Epithelial cell of prostate (primary cell): ENCODE measurements around the gene PPP2R3A.
A peak's percentile ranks its signal among the peaks of the same experiment; 100 is the strongest.

Experiments used
- DNase-seq: peaks from one replicate; pipeline ENCODE4 v3.0.0-alpha.2; 2011; ENCODE audit warnings: low read depth, low spot score
- H3K27ac ChIP-seq: fragments of 450-650 bp; 2 replicates; pipeline ENCODE4 v1.5.1; 2017; ENCODE audit warnings: mild to moderate bottlenecking

Gene PPP2R3A

DNA sequence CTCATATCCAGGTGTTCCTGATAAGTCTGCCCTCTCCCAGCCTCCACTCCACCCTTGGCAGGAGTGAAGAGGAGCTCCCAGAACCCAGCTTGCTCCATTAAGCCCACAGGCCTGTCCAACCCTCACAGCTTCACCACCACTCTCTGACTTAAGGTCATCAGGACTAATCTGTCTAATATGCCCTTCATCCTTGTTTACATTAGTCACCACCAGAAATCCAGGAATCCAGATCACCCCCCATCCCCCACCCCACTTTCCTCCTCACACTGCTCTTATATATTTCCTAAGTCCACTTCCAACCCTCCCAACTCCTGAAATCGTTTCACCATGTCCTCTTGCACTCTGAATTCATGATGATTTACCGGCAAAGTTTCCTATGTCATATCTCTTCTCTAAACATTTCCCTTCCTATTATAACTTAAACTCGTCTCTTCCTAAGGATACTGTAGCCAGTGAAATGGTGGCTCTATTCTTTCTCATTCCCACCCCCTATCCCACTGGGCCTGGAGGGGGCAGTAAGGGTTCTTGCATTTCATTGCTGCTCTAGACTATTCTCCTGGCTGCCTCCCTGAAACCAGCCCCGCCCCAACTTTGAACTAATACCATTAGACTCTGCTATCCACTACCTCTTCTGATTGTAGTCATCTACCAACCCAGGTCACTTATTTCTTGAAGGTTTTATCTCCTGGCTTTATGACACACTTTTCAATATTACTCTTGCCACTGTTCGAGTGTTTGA, 43.4 kb downstream of the PPP2R3A start:
- no peak overlapping the region for H3K27ac ChIP-seq
- no peak for DNase-seq

DNA sequence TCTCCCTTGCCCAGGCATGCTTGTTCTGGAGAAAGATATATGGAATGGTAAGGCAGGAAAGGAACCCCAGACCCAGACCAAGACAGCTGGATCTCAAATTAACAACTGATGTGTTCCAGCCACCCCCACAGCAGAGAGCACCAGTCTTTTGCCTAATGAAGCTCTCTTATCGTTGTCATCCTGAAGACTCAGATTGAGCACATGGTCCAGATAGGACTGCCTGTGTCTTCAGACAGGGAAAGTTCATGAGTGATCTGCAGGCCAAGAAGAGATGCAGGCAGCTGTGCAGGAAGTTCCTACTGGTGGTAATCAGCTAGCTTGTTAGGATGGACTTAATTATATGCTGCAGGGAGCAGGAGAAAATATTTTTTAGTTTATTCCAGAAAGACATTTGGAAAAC, 53.3 kb downstream of the PPP2R3A start:
- no peak for DNase-seq
- no peak overlapping the region for H3K27ac ChIP-seq

DNA sequence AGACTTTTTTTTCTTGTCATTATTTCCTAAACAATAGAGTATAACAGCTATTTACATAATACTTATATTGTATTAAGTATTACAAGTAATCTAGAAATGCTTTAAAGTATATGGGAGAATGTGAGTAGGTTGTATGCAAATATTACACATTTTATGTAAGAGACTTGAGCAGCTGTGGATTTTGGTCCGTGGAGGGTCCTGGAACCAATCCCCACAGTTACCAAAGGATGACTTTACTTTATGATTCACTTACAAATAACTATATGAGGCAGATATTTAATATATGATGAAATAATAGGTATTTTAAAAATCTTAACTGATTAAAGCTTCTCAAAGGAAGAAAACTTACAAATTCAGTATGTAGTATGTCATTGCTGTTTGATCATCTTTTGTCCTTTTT, 56.3 kb downstream of the PPP2R3A start:
- DNase-seq: no peak
- peak overlapping the region; percentile 0 for H3K27ac ChIP-seq

DNA sequence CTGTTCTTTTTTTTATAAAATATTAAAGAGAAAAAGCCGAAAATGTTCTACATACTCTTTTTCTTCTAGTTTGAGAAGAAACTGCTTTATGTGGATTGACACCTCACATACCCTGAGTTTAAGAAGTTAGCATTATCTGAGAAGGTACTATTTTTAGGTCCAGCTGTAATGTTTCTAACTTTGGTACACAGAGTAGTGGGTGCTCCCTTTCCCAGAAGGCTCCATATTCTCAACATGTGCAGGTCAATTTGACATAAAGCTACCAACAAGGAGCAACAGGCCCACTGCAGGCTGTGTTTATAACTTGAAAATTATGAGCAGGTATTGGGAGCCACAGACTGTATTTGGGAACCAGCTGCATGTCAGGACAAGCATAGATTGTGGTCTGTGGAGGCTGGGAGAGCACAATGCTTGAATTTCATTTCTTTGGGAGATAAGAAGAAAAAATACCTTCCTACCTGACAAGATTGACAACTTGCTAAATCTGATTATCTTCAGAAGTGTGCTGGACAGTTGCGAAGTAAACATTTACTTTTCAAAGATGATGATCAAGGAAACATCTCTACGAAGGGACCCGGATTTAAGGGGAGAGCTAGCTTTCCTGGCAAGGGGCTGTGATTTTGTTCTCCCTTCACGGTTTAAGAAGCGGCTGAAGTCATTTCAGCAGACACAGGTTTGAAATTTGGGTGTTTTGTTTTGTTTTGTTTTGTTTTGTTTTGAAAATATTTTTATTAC, 57.2 kb downstream of the PPP2R3A start:
- DNase-seq: peak; percentile 6
- H3K27ac ChIP-seq: peak overlapping the region; percentile 0

DNA sequence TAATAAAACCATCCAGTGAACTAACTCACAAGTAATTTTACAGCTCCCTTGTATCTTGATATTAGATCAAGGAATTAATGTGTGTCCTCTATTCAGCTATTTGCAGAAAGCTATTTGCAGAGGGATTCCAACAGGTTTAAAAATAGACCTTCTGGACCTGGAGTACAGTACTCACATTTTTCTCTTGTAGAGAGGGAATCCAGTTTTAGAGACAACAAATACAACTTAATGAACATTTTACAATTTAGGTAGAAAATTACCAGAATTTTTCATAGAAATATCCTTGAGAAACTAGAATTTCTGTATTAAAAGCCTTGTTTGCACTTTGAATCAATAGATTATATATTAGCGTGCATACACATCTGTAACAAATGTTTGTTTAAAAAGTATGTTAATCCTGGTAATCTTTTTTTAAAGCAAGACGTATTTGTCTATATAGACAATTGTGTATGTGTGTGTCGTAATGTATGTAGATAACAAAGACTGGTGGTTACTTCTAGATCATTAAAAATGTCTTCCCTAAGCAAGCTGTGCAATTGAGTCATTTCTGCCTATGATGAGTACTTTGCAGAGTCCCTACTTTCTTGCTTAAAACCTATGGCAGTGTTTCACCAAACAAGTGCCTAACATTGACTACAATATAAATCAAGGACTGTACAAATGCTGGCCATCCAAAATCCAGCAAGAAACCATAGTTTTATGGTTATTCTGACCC, 57.9 kb downstream of the PPP2R3A start:
- no peak for DNase-seq
- no peak overlapping the region for H3K27ac ChIP-seq

DNA sequence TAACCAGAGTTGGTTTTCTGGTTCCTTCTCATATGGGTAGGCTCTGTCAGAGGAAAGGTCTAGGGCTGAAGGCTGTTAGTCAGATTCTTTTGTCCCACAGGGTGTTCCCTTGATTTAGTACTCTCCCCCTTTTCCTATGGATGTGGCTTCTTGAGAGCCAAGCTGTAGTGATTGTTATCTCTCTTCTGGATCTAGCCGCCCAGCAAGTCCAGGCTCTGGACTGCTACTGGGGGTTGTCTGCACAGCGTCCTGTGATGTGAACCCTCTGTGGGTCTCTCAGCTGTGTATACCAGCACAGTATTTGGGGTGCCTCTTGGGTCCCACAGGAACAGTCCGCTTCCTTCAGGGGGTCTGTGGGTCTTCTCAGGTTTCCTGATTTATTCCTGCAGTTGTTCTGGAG, 70.8 kb downstream of the PPP2R3A start:
- H3K27ac ChIP-seq: no peak overlapping the region
- no peak for DNase-seq

DNA sequence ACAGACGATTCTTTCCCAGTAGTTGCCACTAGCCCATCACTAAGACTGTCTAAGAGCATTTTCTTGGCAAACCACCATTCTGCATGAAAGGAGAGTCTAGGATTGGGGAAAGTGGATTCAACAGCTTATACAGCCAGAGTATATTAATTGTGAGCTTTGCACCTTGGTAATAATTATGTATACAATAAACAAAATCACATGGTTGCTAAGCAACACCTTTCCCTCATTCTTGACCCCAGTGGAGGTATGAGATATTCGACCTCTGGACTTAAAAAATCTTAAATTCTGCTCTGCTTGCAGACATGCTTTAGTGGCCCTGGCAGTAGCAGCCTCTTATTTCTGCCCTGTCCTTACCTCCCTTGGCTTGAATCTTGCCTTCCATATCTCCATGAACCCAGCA, 73.1 kb downstream of the PPP2R3A start:
- no peak overlapping the region for H3K27ac ChIP-seq
- no peak for DNase-seq

DNA sequence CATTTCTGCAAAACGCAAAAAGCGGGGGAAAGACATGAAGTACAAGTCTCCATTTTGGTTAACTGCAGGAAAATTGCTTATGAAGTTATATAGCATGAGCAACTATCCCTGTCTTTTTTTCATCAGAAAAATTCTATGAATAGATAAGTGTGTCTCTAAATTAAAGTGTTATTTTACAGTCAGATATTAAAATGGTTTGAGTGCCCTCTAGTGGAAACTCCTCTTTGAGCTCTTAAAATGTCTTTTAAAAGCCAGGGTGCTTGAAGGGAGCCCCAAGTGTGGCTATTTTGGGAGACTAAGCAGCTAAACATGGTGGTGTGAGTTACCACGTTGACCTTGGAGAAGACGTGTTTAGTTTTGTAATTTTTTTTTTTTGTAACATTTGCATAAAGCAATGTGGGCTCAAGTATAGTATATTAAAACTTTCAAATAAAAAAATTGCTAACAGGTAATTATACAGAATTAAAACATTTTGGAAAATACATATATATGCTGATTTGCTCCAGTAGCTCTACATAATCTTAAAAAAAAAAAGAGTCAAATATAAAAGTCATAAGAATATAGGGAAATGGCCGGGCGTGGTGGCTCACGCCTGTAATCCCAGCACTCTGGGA, 77.2 kb downstream of the PPP2R3A start:
- no peak for DNase-seq

DNA sequence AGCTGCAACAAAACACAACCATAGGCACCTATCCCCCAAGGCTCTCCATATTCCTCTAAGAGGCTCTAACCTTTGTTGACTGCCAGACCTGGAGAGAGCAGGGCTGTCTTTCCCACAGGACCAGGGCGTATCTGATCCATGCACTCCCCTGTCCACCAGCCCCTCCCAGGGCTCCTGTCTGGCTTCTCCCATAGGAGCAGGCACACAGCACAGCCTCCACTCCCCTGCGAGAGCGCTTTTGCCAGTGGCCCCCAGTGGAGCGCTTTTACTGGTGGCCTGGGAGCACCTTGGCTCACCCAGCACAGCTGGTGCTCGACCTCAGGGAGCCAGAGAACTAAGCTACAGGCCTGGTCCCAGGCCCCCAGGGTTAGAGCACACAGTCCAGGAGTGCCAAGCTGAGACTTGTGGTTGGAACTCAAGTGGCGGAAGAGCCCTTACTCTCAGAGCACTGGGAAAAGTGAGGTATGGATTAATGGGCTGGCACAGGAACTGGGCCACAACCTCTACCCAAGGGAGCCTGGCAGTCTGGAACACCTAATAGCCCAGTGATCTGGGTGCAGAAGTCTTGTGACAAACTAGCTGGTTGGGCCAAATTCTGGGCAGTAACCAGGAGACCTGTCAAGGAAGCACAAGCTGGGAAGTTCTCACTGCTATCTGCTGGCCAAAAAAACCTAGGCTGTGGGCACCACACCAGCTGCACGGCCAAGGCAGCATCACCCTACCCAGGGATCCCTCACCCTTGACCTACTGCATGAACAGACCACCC, 79.6 kb downstream of the PPP2R3A start:
- no peak for DNase-seq
- H3K27ac ChIP-seq: no peak overlapping the region

More for the DNA sequence above, 77.2 kb downstream of the PPP2R3A start:
- H3K27ac ChIP-seq: no peak overlapping the region

DNA sequence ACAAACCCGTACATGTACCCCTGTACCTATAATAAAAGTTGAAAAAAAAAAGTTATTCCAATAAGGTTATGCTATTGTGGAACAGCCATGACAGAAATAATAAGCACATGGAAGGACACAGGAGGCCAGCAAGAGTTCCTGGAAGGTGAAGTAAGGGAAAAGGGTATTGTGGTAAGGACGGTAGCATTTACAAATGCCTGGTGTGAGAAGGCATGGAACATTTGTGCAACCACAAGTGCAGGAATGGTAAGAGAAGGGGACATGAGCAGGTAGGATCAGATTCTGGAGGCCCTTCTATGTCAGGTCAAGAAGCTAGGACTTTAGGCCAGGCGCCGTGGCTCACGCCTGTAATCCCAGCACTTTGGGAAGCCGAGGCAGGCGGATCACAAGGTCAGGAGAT, 82.5 kb downstream of the PPP2R3A start:
- DNase-seq: no peak
- no peak overlapping the region for H3K27ac ChIP-seq

DNA sequence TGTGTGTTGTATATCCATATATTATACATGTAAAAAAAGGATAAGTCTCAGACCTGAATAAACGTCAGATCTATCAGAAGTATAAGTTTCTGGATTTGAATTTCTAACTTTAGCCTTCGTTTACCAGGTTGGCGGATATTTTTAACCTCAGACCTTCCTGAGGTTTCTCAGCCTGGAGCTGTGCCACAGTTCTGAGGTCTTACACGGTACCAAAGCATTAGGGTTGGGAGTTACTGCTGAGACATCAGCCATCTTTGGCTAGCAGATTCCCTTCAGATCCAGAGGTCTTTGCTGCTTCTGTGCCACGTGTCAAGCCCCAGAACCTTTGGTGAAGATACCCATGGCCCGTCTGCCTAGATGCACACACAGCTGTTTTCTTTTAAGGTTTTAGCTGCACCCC, 84.7 kb downstream of the PPP2R3A start:
- H3K27ac ChIP-seq: no peak overlapping the region
- no peak for DNase-seq

DNA sequence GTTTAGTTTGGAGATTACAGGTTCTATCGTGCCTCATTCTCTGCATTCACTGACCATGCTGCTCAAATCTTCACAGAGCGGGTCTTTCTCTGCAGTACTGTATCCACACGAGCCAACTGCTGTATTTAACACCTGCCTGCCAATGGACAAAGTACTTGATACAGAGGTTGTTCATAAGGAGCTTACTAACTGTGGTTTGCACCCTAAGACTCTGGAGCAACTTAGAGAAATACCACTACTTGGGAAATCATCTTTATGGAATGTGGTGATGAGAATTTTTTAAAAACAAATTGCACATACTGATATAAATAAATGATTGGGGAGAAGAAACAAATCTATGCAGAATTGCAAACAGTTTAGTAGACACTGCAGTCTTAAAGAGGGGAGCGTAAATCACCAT, 90.0 kb downstream of the PPP2R3A start:
- DNase-seq: no peak
- no peak overlapping the region for H3K27ac ChIP-seq

DNA sequence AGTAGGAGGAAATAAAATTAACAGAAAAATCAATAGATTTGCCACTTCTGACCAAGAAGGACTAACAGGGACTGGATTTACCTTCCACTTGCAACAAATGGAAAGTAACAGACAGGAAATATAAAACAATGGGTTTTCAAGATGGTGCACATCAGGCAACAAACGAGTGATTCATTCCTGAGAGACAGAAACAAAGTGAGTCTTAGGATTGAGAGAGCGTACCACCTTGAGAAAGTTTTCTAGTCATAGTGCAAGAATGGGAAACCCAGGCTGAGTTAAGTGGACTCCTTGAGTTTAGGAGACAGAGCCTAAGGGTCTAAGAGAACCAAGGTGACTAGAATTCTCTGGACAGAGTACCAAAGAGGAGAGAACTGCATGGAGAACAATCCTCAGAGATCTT, 101.7 kb downstream of the PPP2R3A start:
- no peak overlapping the region for H3K27ac ChIP-seq
- no peak for DNase-seq

DNA sequence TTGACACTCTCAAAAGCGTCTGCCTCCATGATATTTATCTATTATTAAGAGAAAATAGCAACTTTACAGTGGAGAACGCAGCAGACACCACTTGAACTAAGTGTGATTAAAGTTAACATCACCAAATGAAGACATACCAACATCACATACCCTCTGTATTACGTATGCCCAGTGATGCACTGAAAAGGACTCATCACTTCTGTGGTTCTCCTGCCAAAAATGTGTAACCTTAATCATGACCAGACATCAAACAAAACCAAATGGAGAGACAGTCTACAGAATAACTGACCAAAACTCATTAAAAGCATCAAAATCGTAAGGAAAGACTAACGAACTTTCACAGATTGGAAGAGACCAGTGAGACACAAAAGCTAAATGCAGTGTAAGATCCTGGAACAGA, 103.2 kb downstream of the PPP2R3A start:
- no peak for DNase-seq
- H3K27ac ChIP-seq: no peak overlapping the region

DNA sequence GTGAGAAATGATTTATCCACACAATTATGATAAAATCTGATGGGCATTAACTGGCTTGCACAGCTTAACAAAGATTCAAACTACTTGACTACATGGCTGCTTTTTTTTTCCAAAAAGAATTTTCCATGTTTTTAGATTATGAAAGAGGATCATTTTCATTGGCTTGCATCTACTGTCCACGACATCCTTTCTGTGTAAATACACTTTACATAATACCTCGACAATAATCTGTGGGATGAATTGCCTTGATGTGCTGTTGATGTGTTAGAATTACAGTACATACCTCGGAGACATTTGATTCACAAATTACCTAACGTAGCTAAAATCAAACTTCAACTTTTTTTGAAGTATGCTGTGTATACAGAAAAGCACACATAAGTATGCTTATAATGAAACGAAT, 104.4 kb downstream of the PPP2R3A start:
- peak overlapping the region; percentile 55 for H3K27ac ChIP-seq
- DNase-seq: no peak

DNA sequence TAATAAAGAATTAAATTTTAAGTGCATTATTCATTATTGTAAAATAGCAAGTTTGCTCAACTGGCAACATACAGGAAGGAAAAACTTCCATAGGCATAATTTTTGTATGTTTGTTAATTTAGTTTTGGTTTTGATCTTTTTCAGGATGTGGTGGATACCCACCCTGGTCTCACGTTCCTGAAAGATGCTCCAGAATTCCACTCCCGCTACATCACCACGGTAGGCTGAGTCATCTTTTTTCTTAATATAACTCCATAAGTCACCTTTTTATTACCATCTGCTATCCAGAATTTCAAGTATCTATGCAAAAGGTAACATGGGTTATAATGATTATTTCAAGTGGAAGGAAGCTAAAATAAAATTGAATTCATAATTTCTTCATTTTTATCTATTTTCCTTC, 104.8 kb downstream of the PPP2R3A start:
- peak overlapping the region; percentile 55 for H3K27ac ChIP-seq
- peak; percentile 12 for DNase-seq

DNA sequence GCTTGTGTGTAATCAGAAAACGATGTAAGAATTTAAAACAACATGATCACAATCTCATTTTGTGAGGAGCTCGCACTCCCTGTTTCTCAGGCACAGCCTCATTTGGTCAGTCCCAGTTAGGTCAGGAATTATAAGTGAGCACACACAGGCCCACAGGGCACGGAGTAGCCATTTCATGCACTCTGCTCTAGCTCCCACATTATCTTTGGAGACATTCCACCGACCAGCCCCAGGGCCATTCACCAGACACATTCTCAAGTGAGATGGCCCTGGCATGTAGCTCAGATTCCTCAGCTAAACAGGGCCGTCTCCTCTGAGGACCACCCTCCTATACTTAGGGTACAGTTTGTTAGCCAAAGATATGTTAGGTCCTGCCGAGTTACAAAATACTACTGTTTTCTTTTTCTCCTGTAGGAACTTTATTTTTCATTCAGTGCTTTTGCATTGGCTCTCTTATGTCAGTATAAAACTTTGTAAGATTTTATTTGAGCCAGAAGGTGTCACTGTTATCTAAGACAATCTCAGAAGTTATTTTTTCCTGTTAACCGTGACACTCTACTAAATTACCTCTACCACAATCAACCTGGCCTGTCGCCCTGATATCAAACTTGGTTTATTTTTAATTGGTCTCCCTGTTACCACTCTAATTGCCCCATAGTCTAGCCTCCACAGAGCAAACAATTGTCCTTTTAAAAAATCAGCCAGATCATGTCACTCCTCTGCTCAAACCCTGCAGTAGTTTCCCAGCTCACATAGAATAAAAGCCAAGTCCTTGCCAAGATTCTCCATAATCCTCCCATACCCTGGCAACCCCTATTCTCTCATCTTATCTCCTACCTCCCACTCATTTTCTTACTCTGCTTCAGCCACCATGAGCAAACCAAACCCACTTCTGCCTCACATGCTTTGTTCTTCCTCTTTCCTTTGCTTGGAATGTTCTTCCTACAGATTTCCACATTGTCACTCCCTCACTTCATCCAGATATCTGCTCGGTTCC, 105.7 kb downstream of the PPP2R3A start:
- H3K27ac ChIP-seq: peak overlapping the region; percentile 55
- DNase-seq: no peak

DNA sequence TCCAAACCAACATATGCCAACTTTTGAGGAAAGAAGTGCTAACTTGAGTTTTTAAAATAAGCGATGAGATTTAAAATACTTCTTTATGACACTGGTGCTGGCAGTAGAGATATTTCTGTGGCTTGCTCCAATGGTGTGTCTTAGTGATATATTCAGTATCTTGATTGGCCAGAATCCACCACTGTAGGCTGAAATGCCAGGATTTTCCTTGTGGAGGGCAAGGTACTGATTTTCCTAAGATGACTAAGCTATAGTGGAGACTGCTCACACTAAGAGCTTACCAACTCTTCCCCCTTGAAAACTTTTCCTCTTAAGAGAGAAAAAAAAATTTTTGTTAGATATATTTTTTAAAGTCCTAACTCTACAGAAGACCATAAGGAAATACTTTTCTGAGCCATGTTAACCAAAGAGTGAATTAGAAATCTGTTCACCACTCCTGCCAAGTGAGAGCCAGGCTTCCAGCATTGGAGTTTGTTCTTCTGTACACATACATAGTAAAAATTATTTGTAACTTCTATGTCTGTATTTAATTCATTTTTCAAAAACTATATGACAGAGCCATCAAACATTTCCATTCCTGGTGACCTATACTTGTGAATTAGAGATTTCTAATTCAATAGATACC, 109.1 kb downstream of the PPP2R3A start:
- H3K27ac ChIP-seq: no peak overlapping the region
- DNase-seq: no peak
